ENCODE measurements around the gene KLHL35.

DNA sequence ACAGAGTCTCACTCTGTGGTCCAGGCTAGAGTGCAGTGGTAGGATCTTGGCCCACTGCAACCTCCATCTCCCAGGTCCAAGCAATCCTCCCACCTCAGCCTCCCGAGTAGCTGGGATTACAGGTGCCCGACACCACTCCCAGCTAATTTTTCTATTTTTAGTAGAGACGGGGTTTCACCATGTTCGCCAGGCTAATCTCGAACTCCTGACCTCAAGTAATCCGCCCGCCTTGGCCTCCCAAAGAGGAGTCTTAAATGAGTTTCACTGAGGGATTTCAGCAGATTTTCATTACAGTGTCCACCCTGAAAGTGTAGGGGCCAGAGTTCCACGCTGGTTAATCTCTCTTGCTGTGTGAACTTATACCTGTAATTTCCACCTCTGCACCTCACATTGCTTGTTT is 34.1 kb downstream of the KLHL35 start:
- TF ChIP-seq, protein P1, sequence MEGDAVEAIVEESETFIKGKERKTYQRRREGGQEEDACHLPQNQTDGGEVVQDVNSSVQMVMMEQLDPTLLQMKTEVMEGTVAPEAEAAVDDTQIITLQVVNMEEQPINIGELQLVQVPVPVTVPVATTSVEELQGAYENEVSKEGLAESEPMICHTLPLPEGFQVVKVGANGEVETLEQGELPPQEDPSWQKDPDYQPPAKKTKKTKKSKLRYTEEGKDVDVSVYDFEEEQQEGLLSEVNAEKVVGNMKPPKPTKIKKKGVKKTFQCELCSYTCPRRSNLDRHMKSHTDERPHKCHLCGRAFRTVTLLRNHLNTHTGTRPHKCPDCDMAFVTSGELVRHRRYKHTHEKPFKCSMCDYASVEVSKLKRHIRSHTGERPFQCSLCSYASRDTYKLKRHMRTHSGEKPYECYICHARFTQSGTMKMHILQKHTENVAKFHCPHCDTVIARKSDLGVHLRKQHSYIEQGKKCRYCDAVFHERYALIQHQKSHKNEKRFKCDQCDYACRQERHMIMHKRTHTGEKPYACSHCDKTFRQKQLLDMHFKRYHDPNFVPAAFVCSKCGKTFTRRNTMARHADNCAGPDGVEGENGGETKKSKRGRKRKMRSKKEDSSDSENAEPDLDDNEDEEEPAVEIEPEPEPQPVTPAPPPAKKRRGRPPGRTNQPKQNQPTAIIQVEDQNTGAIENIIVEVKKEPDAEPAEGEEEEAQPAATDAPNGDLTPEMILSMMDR (conservative IDR thresholded peaks at IDR 0.05; ENCODE audit: low read depth, low read length) = no peak
- TF ChIP-seq EZH2 (IDR thresholded peaks at IDR 0.05; ENCODE audit: low read length, unreplicated experiment) (no peak), EZH2phosphoT487 (IDR thresholded peaks at IDR 0.05; ENCODE audit: borderline replicate concordance, low read length) (no peak)
